ENCODE data around the gene DUT. TPM values are rescaled to one million over a fixed set of nuclear protein-coding genes. Genes with fewer than 3 reads are reported as not detected.
A peak's percentile ranks its signal among the peaks of the same experiment; 100 is the strongest.

Gene DUT
- 195 and 214 TPM in 2 replicates for polyA plus RNA-seq (2014; cell fraction: cytosol; rRNA removed)
- 346 and 376 TPM in 2 replicates for polyA plus RNA-seq (2014; cell fraction: nucleus; rRNA removed)

GRCh38 chr15:48330855-48331795, at the start of gene DUT:
TSS of gene DUT (plus strand) at chr15:48331429. CDS start at chr15:48331516, 87 bp downstream.
- DNase-seq (ENCODE audit: low spot score): peak; percentile 81

GRCh38 chr15:48281674-48282073, 49.6 kb upstream of the DUT start:
- no peak for DNase-seq (ENCODE audit: low spot score)

GRCh38 chr15:48282216-48282615, 49.0 kb upstream of the DUT start:
- DNase-seq (ENCODE audit: low spot score): no peak

- no peak for DNase-seq (ENCODE audit: low spot score)
These were observed 47.7 kb upstream of the DUT start for GRCh38 chr15:48283396-48284145.

GRCh38 chr15:48285329-48286214, 45.7 kb upstream of the DUT start:
- peak; percentile 83 for DNase-seq (ENCODE audit: low spot score)

GRCh38 chr15:48289628-48290027, 41.6 kb upstream of the DUT start:
- no peak for DNase-seq (ENCODE audit: low spot score)

GRCh38 chr15:48292458-48292857, 38.8 kb upstream of the DUT start:
- DNase-seq (ENCODE audit: low spot score): no peak

GRCh38 chr15:48297668-48298067, 33.6 kb upstream of the DUT start:
- DNase-seq (ENCODE audit: low spot score): no peak

GRCh38 chr15:48298914-48299313, 32.3 kb upstream of the DUT start:
- DNase-seq (ENCODE audit: low spot score): no peak

- DNase-seq (ENCODE audit: low spot score): no peak
These were observed 31.2 kb upstream of the DUT start for GRCh38 chr15:48300038-48300437.

GRCh38 chr15:48304398-48304797, 26.8 kb upstream of the DUT start:
- no peak for DNase-seq (ENCODE audit: low spot score)

- no peak for DNase-seq (ENCODE audit: low spot score)
These were observed 24.6 kb upstream of the DUT start for GRCh38 chr15:48306639-48307038.

GRCh38 chr15:48307586-48307985, 23.6 kb upstream of the DUT start:
- no peak for DNase-seq (ENCODE audit: low spot score)

- DNase-seq (ENCODE audit: low spot score): no peak
These were observed 21.5 kb upstream of the DUT start for GRCh38 chr15:48309740-48310139.

GRCh38 chr15:48313216-48313615, 18.0 kb upstream of the DUT start:
- no peak for DNase-seq (ENCODE audit: low spot score)

- DNase-seq (ENCODE audit: low spot score): no peak
These were observed 16.2 kb upstream of the DUT start for GRCh38 chr15:48315041-48315440.

- no peak for DNase-seq (ENCODE audit: low spot score)
These were observed 14.0 kb upstream of the DUT start for GRCh38 chr15:48317221-48317620.

- no peak for DNase-seq (ENCODE audit: low spot score)
These were observed 13.1 kb upstream of the DUT start for GRCh38 chr15:48318131-48318530.

- DNase-seq (ENCODE audit: low spot score): no peak
These were observed 7.9 kb upstream of the DUT start for GRCh38 chr15:48323294-48323693.

GRCh38 chr15:48324949-48325348, 6.3 kb upstream of the DUT start:
- no peak for DNase-seq (ENCODE audit: low spot score)

- DNase-seq (ENCODE audit: low spot score): no peak
These were observed 5.8 kb upstream of the DUT start for GRCh38 chr15:48325400-48325799.

Data from SK-N-DZ (cell line).